OCI-LY7 (cell line): Measurements from ENCODE around the gene ARL3. TPM values are rescaled to one million over a fixed set of nuclear protein-coding genes. Genes with fewer than 3 reads are reported as not detected.

Experiments used
- BruUV-seq: library from RNA; stranded (reverse); fragments of 400-500 nt; replicated peaks from 2 replicates; lab custom pipeline; 2021; lab: Mats Ljungman, UMichigan
- CTCF ChIA-PET: fragments of 300-600 bp; sonication (Branson Sonifier 250); formaldehyde crosslinking; loops from one replicate; lab custom pipeline; 2022; ENCODE audit warnings: antibody characterized with exemption; ENCODE audit not compliant: unreplicated experiment; lab: Charles Lee
- POLR2A ChIA-PET: fragments of 300-600 bp; sonication (Branson Sonifier 250); formaldehyde crosslinking; loops from one replicate; lab custom pipeline; 2022; ENCODE audit warnings: antibody characterized with exemption; lab: Charles Lee
- DNase-seq: peaks from one replicate; pipeline ENCODE4 v3.0.0-alpha.2; 2015; ENCODE audit warnings: low spot score
- H2AFZ ChIP-seq: fragments of 200-600 bp; sonication (generic), shearing (Covaris generic); 2 replicates; pipeline ENCODE4 v1.6.1; 2014; ENCODE audit warnings: mild to moderate bottlenecking, antibody characterized with exemption, low read length, moderate library complexity
- H3K27ac ChIP-seq: fragments of 200-600 bp; sonication (generic); 2 replicates; pipeline ENCODE4 v1.5.1; 2014; ENCODE audit warnings: mixed run types, low read depth, mild to moderate bottlenecking, moderate library complexity, low read length, inconsistent platforms; ENCODE audit not compliant: poor library complexity, severe bottlenecking
- H3K36me3 ChIP-seq: fragments of 200-600 bp; sonication (generic); 2 replicates; pipeline ENCODE4 v1.6.1; 2014; ENCODE audit warnings: mild to moderate bottlenecking, antibody characterized with exemption, low read length, moderate library complexity, mixed read lengths; ENCODE audit not compliant: insufficient read depth
- H3K4me1 ChIP-seq: fragments of 200-600 bp; sonication (generic); 2 replicates; pipeline ENCODE4 v1.5.1; 2014; ENCODE audit warnings: mild to moderate bottlenecking, low read length; ENCODE audit not compliant: insufficient read depth, poor library complexity, severe bottlenecking
- H3K4me2 ChIP-seq: fragments of 200-600 bp; sonication (generic); 2 replicates; pipeline ENCODE4 v1.6.1; 2014; ENCODE audit warnings: mild to moderate bottlenecking, low read length
- H3K4me3 ChIP-seq: fragments of 200-600 bp; sonication (generic); 2 replicates; pipeline ENCODE4 v1.5.1; 2014; ENCODE audit warnings: mild to moderate bottlenecking, low read depth, low read length; ENCODE audit not compliant: poor library complexity, severe bottlenecking
- H3K79me2 ChIP-seq: fragments of 200-600 bp; sonication (generic); 2 replicates; pipeline ENCODE4 v1.6.1; 2016; ENCODE audit warnings: low read depth, mild to moderate bottlenecking, low read length, moderate library complexity, mixed read lengths; ENCODE audit not compliant: insufficient read depth
- H3K9me2 ChIP-seq: fragments of 200-600 bp; sonication (generic); 2 replicates; pipeline ENCODE4 v1.6.1; 2016; ENCODE audit warnings: mild to moderate bottlenecking, low read length, mixed read lengths; ENCODE audit not compliant: insufficient read depth
- H3K9me3 ChIP-seq: fragments of 200-600 bp; sonication (generic); 2 replicates; pipeline ENCODE4 v1.6.1; 2014; ENCODE audit warnings: mild to moderate bottlenecking, mixed run types, low read length, mixed read lengths
- H4K20me1 ChIP-seq: fragments of 200-600 bp; sonication (generic); 2 replicates; pipeline ENCODE4 v1.6.1; 2014; ENCODE audit warnings: mild to moderate bottlenecking, antibody characterized with exemption, low read length, moderate library complexity, mixed read lengths; ENCODE audit not compliant: insufficient read depth
- EZH2phosphoT487 ChIP-seq: fragments of 200-600 bp; sonication (generic); IDR thresholded peaks from 2 replicates; pipeline ENCODE4 v1.6.1; 2018; ENCODE audit warnings: low read depth, borderline replicate concordance, mild to moderate bottlenecking, mixed run types, antibody characterized with exemption, low read length, moderate library complexity, mixed read lengths
- intact Hi-C: fragments of 100-400 bp; cut with micrococcal nuclease; formaldehyde crosslinking; loops from one replicate; pipeline ENCODE4 v1.10.0; 2022; ENCODE audit not compliant: unreplicated experiment
- total RNA-seq, 2 experiments: library from RNA; depleted of rRNA in 1 of 2; stranded (reverse); fragments of >200 nt in 1 of 2; shearing (Covaris generic) in 1 of 2; gene quantifications; 2 replicates each; pipeline ENCODE4 v1.2.3, GENCODE V29; 2014 to 2022
- TF ChIP-seq, protein P1 (sequence below): fragments of 200-600 bp; sonication (generic); conservative IDR thresholded peaks from 2 replicates; pipeline ENCODE4 v1.5.1; 2014; ENCODE audit warnings: mild to moderate bottlenecking, antibody characterized with exemption, low read length, moderate library complexity, mixed read lengths

The ARL3 gene
- total RNA-seq, 2 experiments from 2014 or later = 7.3 to 11.7 TPM

DNA sequence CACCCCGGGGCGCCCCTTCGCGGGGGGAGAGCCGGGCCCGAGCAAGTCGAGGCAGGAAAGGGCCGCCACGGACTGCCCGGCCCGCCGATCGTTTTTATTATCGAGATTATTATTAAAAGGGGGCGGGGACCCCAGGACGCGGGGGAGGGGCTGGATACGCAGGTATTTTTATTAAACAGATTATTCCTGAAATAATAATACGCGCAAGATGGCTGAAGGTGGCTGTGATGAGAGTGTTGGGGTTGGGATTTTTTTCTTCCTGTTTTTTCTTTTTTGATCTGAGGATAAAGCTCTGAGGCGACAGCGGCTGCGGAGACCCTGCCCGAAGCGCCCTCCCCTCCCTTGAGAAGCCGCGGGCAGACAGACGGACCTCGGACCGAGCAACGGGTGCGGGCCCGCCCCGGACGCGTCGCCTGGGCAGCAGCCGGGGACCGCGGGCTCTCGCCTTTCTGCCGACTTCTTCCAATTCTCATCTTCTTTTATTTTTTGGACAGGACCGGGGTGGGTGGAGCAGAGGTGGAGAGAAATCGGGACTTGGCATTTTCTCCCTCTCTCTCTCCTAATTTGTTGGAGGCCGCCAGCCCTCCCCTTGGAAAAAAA is 71.4 kb downstream of the ARL3 start:
- POLR2A ChIA-PET = interaction anchor here (0.6 to 0.9 kb wide), 4 partner anchors 18 to 193 kb away, joined by 3 to 5 read pairs (median 5); no protein-coding TSS in a partner anchor
- intact Hi-C loops = loop anchor here (5.0 to 10.0 kb wide), 2 partner anchors 811 to 948 kb away; partner anchors contain the start of gene FBXW4

DNA sequence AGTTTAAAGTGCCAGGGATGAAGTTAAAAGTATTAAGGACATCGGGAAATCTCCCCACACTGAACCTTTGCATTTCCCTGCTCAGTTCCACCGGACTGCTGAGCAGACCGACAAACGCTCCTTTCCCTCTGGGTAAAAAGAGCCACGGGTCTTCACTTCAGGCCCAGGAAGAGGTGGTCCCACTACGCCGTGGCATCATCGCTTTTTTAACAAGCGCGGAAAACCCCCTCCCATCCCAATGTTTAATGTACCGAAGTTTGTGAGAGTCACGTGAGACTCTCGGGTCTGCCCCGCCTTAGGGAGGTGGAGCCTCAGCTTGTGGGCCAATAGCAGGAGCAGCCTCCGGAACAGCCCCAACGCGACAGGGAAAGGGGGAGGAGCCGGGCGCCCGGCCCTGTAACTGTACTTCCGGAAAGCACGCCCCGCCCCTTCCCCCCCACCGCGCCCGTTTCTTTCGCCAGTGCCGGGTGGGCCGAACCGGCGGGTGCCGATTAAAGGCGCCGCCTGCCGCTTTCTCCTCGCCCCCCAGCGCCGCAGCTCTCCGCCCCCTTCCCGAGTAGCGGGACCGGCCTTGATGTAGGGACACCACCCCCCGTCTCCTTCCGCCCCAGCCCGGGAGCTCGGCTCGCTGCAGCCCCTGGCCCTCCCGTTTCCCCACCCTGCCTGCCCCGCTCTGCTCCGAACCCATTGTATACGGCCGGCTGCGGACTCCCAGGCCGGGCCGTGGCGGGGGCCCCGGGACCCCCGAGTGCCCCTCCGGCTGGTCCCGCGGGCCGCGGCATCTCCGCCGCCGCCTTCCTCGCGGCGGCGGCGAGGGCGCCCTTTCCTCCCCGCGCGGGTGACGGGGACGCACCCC is 72.1 kb downstream of the ARL3 start:
- intact Hi-C loops = loop anchor here (5.0 to 10.0 kb wide), 2 partner anchors 810 to 947 kb away; partner anchors contain the start of gene FBXW4
- H3K79me2 ChIP-seq = peaks cover 26% of the 10 kb centered on the region
- H3K4me3 ChIP-seq = peak overlapping the region; percentile 84
- POLR2A ChIA-PET = interaction anchor here (0.5 to 0.9 kb wide), 9 partner anchors 10 to 722 kb away, joined by 3 to 6 read pairs (median 3); no protein-coding TSS in a partner anchor
- no peak for TF ChIP-seq EZH2phosphoT487
- TF ChIP-seq, protein P1, sequence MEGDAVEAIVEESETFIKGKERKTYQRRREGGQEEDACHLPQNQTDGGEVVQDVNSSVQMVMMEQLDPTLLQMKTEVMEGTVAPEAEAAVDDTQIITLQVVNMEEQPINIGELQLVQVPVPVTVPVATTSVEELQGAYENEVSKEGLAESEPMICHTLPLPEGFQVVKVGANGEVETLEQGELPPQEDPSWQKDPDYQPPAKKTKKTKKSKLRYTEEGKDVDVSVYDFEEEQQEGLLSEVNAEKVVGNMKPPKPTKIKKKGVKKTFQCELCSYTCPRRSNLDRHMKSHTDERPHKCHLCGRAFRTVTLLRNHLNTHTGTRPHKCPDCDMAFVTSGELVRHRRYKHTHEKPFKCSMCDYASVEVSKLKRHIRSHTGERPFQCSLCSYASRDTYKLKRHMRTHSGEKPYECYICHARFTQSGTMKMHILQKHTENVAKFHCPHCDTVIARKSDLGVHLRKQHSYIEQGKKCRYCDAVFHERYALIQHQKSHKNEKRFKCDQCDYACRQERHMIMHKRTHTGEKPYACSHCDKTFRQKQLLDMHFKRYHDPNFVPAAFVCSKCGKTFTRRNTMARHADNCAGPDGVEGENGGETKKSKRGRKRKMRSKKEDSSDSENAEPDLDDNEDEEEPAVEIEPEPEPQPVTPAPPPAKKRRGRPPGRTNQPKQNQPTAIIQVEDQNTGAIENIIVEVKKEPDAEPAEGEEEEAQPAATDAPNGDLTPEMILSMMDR = no peak
- CTCF ChIA-PET = no interaction called here
- H3K27ac ChIP-seq = peak overlapping the region; percentile 95
- H3K36me3 ChIP-seq = peaks cover 14% of the 10 kb centered on the region; the same call in 1 of the 2 replicates
- DNase-seq = peak; percentile 98
- H4K20me1 ChIP-seq = no peaks in the 10 kb centered on the region
- H2AFZ ChIP-seq = peak overlapping the region; percentile 89; the same call in 1 of the 2 replicates
- peak overlapping the region; percentile 82 for H3K4me2 ChIP-seq
- TSS peak; percentile 49 for BruUV-seq
- no peaks in the 10 kb centered on the region for H3K9me3 ChIP-seq
- no peaks in the 10 kb centered on the region for H3K9me2 ChIP-seq
- H3K4me1 ChIP-seq = peaks cover 11% of the 10 kb centered on the region

More for the DNA sequence above, 71.4 kb downstream of the ARL3 start:
- BruUV-seq = no TSS peak
- peak overlapping the region; percentile 95 for H3K27ac ChIP-seq
- peak; percentile 61 for DNase-seq
- H3K9me3 ChIP-seq = no peaks in the 10 kb centered on the region
- peak overlapping the region; percentile 84 for H3K4me3 ChIP-seq
- peaks cover 15% of the 10 kb centered on the region; the same call in 1 of the 2 replicates for H3K36me3 ChIP-seq
- H3K4me1 ChIP-seq = peaks cover 19% of the 10 kb centered on the region
- no peaks in the 10 kb centered on the region for H3K9me2 ChIP-seq
- H4K20me1 ChIP-seq = no peaks in the 10 kb centered on the region
- CTCF ChIA-PET = no interaction called here
- H2AFZ ChIP-seq = peak overlapping the region; percentile 23; the same call in 1 of the 2 replicates
- no peak for TF ChIP-seq EZH2phosphoT487
- TF ChIP-seq, protein P1 = peak; percentile 33; the same call in 1 of the 2 replicates
- H3K79me2 ChIP-seq = peaks cover 33% of the 10 kb centered on the region
- peak overlapping the region; percentile 82 for H3K4me2 ChIP-seq
